Stimulated activated naive CD8-positive, alpha-beta T cell treated with anti-CD3 and anti-CD28 coated beads, Interleukin-15, Interleukin-2, amounts not matched to agents 100 ng/mL and 50 ng/mL, for 24 hours (primary cell): ENCODE measurements around the gene SELENOT.

ENCODE experiments used
- H3K27ac Mint-ChIP-seq: one replicate; pipeline ENCODE4 v1.8.0; 2021; ENCODE audit warnings: mild to moderate bottlenecking, mixed read lengths
- H3K27me3 Mint-ChIP-seq: one replicate; pipeline ENCODE4 v1.8.0; 2021; ENCODE audit warnings: mixed read lengths
- H3K36me3 Mint-ChIP-seq: one replicate; pipeline ENCODE4 v1.8.0; 2021; ENCODE audit warnings: low read depth, mixed read lengths
- H3K4me1 Mint-ChIP-seq: one replicate; pipeline ENCODE4 v1.8.0; 2021; ENCODE audit warnings: low read depth, mixed read lengths
- H3K4me3 Mint-ChIP-seq: one replicate; pipeline ENCODE4 v1.8.0; 2021; ENCODE audit warnings: mild to moderate bottlenecking, mixed read lengths
- H3K9me3 Mint-ChIP-seq: one replicate; pipeline ENCODE4 v1.8.0; 2021; ENCODE audit warnings: mixed read lengths

The SELENOT gene, protein sequence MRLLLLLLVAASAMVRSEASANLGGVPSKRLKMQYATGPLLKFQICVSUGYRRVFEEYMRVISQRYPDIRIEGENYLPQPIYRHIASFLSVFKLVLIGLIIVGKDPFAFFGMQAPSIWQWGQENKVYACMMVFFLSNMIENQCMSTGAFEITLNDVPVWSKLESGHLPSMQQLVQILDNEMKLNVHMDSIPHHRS

DNA sequence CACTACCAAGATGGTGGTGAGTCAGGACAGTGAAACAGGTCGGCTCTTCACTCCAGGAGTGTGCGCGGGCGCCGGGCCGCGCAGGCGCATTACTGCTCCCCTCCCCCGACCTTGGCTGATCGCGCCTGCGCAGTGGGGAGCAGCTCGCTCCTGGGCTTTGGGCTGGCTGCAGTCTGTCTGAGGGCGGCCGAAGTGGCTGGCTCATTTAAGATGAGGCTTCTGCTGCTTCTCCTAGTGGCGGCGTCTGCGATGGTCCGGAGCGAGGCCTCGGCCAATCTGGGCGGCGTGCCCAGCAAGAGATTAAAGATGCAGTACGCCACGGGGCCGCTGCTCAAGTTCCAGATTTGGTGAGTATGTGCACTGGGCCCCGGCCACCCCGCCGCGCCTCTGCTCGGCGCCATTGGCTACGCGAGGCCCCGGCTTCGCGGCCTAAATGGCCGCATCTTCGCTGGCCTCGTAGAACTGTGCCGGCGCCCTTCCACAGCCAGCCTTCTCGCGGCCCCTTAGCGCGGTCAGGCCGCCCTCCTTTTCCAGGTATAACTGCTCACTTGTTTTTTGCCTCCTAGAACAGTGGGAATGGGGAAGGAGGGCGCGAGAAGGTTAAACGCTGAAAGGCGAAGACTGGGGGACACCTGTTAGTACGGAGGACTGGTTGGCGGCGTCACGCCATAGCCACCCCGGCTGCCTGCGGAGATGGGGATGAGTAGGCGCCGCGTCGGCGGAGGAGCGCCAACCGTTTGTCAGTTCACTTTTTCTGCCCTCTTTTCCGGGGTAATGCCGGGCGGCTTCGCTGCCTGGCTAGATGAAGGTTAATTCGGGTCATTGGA, at the start of gene SELENOT:
Gene SELENOT, plus strand, starts transcription at position 169 of the 827 bp plus-strand sequence. Its CDS starts 42 bp downstream, at position 211.
- H3K27ac Mint-ChIP-seq: peak within 1 kb of the TSS; percentile 98
- H3K27me3 Mint-ChIP-seq: no peaks in the 10 kb centered on the region
- no peaks in the 10 kb centered on the region for H3K9me3 Mint-ChIP-seq
- H3K4me1 Mint-ChIP-seq: peaks cover 87% of the 10 kb centered on the region
- peak within 1 kb of the TSS; percentile 98 for H3K4me3 Mint-ChIP-seq
- peaks cover 50% of the 10 kb centered on the region for H3K36me3 Mint-ChIP-seq

DNA sequence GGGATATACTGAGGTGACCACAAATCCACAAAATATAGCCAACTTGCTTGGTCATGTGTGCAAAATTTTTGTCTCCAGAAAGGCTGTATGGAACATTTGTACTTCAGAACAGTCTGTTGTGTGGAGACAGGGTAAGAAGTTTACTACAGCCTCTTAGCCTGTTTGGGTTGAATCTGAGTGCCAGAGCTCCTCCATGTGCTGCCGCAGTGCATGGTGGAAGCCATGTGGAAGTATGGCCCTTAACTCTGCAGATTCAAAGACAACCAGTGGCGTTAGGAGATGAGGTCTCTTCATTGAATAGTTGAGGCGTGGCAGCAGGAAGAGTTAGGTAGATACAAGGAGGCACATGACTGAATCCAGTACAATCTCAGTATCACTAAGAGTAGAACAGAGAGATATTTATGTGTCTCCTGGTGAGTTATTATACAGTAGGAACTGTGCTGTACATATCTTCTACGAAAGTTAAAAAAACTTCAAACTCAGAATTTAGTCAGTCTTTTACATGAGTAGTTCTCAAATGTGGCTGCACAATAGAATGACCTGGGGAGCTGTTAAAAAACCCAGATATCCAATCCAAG, 47.2 kb upstream of the SELENOT start:
- peaks cover 70% of the 10 kb centered on the region for H3K36me3 Mint-ChIP-seq
- H3K27me3 Mint-ChIP-seq: no peaks in the 10 kb centered on the region
- H3K9me3 Mint-ChIP-seq: no peaks in the 10 kb centered on the region
- H3K4me1 Mint-ChIP-seq: peaks cover 26% of the 10 kb centered on the region
- no peak overlapping the region for H3K4me3 Mint-ChIP-seq
- H3K27ac Mint-ChIP-seq: peak overlapping the region; percentile 65

DNA sequence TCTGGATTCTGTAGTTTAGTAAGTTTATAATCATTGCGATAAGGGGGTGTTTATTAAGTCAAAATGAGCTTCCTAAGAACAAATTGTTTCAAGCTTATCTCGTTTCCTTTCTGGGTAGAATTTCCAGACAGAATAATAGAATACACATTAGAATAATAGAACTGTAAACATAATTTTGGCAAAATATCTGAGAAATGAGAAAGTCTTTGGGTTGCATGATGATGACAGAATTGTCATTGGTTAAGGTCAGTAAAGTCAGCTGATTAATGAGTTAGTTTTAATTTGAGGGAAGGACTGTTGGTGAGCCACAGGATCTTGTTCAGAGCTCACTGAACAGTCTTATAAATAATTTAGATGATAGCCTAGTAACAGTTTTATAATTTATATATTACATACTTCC, 46.3 kb upstream of the SELENOT start:
- Mint-ChIP-seq H3K4me3 (no peak overlapping the region), H3K27ac (no peak overlapping the region), H3K27me3 (no peaks in the 10 kb centered on the region), H3K9me3 (no peaks in the 10 kb centered on the region), H3K36me3 (peaks cover 66% of the 10 kb centered on the region), H3K4me1 (peaks cover 21% of the 10 kb centered on the region)

DNA sequence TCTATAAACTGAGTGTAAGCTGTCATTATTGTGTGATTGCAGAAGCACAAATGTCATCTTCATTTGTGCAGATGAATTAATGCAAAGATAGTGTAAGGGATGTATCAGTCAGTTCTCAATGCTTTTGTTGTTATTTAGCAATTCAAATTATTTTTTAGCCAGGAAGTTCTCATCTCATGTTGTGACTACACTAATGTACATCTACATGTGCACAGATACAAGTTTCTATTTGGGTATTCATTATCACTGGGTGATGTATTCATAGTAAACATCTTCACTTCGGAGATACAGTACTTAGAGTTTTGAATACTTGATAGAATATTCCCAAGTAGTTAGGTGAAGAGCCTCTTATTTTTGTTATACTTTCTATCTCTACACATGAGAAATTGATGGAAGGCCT, 45.4 kb upstream of the SELENOT start:
- Mint-ChIP-seq H3K9me3 (no peaks in the 10 kb centered on the region), H3K4me1 (peaks cover 21% of the 10 kb centered on the region), H3K27ac (no peak overlapping the region), H3K27me3 (no peaks in the 10 kb centered on the region), H3K36me3 (peaks cover 64% of the 10 kb centered on the region), H3K4me3 (no peak overlapping the region)

DNA sequence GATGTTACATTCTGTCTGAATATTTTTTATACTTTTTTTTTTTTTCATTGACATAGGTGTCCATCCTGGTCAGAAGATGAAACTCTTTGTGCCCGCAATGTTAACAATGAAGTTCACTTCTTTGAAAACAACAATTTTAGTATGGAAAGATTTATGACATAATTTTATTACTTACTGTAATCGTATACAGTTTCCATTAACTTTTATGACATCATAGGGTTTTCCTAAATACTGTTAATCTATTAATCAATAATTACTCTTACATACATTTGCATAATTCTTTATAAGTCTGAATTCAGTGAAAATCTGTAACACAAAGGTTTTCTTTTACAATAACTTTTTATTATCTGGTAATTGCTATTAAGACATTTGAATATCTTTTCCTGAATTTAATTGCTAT, 38.9 kb upstream of the SELENOT start:
- H3K27me3 Mint-ChIP-seq: no peaks in the 10 kb centered on the region
- H3K27ac Mint-ChIP-seq: no peak overlapping the region
- H3K4me3 Mint-ChIP-seq: no peak overlapping the region
- H3K4me1 Mint-ChIP-seq: peaks cover 3% of the 10 kb centered on the region
- peaks cover 56% of the 10 kb centered on the region for H3K36me3 Mint-ChIP-seq
- no peaks in the 10 kb centered on the region for H3K9me3 Mint-ChIP-seq

DNA sequence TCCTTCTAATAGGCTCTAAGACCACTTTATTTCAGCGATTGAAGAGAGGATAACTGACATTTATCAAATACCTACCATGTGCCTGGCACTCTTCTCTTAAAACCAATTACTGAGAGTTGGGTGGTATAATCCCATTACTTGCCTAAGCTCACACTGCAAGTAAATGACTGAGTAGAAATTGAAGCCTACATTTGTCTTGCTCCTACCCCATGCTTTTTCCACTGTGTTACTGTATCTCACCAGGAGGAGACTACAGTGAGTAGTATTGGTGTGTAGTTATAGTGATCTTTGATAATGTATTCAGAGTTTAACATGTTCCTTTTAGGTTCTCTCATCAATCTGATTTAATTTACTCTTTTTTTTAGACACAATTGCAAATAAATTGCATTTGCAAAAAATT, 35.8 kb upstream of the SELENOT start:
- Mint-ChIP-seq H3K4me1 (no peaks in the 10 kb centered on the region), H3K36me3 (peaks cover 66% of the 10 kb centered on the region), H3K27ac (no peak overlapping the region), H3K4me3 (no peak overlapping the region), H3K9me3 (no peaks in the 10 kb centered on the region), H3K27me3 (no peaks in the 10 kb centered on the region)

DNA sequence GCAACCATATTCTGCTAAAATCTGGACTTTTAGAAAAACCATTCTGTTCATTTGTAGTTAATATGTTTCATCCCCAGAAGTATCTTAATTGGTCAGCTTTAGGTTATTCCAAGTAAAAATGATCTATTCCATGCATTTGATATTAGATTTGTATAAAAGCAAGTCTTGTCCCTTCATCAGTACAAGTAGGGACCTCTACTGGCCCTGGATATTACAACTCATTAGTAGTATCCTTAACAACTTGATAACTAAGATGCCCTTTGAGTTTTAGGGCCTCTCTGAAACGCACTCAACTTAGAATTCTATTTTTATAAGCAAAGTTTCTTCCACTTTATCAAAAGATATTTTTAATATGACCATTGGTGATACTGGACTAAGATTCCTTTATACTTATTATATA, 25.3 kb upstream of the SELENOT start:
- Mint-ChIP-seq H3K27me3 (no peaks in the 10 kb centered on the region), H3K9me3 (no peaks in the 10 kb centered on the region), H3K4me1 (peaks cover 6% of the 10 kb centered on the region), H3K36me3 (peaks cover 81% of the 10 kb centered on the region), H3K27ac (no peak overlapping the region), H3K4me3 (no peak overlapping the region)

DNA sequence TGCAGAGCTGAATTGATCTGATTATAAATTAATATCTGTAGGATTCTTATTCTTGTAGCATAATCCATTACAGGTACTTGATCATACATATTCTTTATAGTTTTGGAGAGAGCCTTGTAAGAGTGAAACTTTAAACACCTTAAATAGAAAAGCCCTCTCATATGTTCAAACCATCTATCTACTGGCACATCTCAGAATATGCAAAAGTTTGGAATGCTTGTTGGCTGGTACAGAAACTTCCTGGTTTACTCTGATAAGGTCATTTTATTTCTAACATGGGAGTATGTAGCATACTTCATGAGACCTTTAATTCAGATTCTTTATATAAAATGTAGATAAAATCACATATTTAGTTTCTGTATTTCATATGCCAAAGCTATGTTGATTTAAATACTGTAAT, 21.9 kb upstream of the SELENOT start:
- peaks cover 75% of the 10 kb centered on the region for H3K36me3 Mint-ChIP-seq

DNA sequence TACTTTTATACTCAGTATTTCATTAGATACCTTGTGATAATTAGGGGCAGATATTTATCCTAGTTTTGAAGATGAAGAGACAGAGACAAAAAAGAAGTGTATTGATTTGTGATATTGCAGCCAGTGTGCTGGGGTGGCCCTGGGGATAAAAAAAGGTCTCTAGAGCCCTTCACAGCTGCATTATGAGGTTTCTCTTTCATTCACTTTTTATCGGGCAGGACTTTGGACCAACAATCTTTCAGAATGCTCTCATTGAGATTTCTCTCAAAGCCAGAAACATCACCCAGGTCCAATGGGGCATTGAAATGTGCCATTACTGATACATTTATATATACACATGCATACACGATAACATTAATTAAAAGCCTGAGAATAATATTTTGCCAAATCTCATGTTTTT, 20.5 kb upstream of the SELENOT start:
- no peak overlapping the region for H3K4me3 Mint-ChIP-seq
- H3K4me1 Mint-ChIP-seq: peaks cover 10% of the 10 kb centered on the region
- H3K27ac Mint-ChIP-seq: peak overlapping the region; percentile 79
- no peaks in the 10 kb centered on the region for H3K9me3 Mint-ChIP-seq
- no peaks in the 10 kb centered on the region for H3K27me3 Mint-ChIP-seq
- peaks cover 71% of the 10 kb centered on the region for H3K36me3 Mint-ChIP-seq

More for the DNA sequence above, 21.9 kb upstream of the SELENOT start:
- Mint-ChIP-seq H3K27me3 (no peaks in the 10 kb centered on the region), H3K4me3 (no peak overlapping the region), H3K4me1 (peaks cover 10% of the 10 kb centered on the region), H3K9me3 (no peaks in the 10 kb centered on the region), H3K27ac (no peak overlapping the region)

DNA sequence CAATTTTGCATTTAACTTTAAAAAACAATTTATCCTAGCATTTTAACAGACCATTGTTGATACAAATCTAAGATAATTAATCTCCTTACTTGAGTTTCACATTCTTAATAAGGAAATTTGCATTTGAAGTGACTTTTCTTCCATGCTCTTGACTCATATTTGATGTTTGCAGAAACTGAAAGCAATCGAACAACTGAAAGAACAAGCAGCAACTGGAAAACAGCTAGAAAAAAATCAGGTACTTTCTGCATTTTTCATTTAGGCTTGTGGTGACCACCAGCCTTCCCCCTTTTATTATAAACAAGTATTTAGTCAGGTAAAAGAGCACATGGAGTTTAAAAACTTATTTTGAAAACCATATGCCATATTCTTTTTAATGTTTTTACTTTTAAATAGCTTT, 20.1 kb upstream of the SELENOT start:
- Mint-ChIP-seq H3K4me3 (no peak overlapping the region), H3K27ac (peak overlapping the region; percentile 79), H3K4me1 (peaks cover 10% of the 10 kb centered on the region), H3K9me3 (no peaks in the 10 kb centered on the region), H3K27me3 (no peaks in the 10 kb centered on the region), H3K36me3 (peaks cover 67% of the 10 kb centered on the region)

DNA sequence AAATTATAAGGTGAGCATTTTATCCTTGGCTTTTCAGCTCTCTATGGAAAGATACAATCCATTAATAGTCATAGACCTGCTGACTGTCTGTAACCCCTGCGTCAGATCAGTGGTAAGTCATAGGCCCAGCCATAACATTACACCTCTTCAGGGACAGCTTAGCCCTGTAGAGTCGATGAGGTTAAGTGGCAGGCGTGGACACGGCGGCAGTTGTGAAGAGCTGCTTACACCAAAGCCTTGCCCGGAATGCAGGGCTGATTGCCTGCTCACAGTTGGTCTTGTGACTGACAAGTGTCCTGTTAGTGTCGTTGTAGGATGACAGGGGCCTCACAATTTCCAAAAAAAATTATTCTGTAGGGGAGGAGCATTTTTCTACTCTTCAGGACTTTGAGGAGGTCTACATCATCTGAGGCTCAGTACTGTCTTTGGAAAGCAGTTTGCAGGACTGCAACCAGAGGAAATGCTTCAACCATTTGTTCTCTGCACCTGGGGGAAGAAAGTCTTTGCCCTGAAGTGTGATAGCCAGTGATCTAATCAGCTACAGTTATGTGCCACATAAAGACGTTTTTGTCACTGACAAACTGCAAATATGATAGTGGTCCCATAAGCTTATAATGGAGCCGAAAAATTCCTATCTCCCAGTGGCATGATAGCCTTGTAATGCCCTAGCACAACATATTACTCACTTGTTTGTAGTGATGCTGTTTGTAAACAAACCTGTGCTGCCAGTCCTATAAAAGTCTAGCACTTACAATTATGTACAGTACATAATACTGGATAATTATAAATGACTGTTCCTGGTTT, 14.9 kb upstream of the SELENOT start:
- Mint-ChIP-seq H3K27ac (no peak overlapping the region), H3K4me3 (no peak overlapping the region), H3K4me1 (peaks cover under 1% of the 10 kb centered on the region), H3K27me3 (no peaks in the 10 kb centered on the region), H3K9me3 (no peaks in the 10 kb centered on the region), H3K36me3 (peaks cover 31% of the 10 kb centered on the region)

DNA sequence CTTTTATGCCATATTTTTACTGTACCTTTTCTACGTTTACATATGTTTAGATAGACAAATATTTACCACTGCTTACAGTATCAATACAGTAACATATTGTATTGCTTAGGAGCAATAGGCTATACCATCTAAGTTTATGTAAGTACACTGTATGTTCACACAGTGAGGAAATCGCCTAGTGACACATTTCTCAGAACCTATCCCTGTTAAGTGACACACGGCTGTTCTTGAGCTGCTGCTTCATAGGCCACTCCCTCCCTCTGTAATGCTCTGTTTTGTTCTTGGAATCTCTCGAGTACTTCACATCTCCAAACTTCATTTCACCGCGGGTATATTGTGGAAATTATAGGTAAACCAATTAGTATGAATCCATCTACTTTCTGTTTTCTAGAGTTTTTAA, 13.4 kb upstream of the SELENOT start:
- H3K27ac Mint-ChIP-seq: peak overlapping the region; percentile 1
- no peaks in the 10 kb centered on the region for H3K27me3 Mint-ChIP-seq
- no peaks in the 10 kb centered on the region for H3K4me1 Mint-ChIP-seq
- peaks cover 21% of the 10 kb centered on the region for H3K36me3 Mint-ChIP-seq
- no peak overlapping the region for H3K4me3 Mint-ChIP-seq
- H3K9me3 Mint-ChIP-seq: no peaks in the 10 kb centered on the region

DNA sequence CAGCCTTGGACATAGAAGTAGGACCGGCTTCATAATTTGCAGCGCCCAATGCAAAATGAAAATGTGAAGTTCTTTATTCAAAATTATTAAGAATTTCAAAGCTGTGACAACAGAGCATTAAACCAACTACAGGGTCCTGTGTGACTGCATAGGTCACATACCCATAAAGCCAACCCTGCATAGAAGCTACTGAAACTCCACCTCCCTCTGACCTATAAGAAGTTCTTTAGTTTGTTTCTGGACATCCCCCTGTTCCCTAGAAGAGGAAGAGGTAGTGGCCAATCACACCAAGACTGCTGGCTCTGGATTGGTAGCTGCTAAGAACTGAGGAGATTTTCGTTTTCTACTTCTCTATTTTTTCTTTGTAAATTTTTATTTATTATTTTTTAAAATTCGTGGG, 9.0 kb upstream of the SELENOT start:
- Mint-ChIP-seq H3K36me3 (no peaks in the 10 kb centered on the region), H3K27me3 (no peaks in the 10 kb centered on the region), H3K4me1 (peaks cover 9% of the 10 kb centered on the region), H3K4me3 (no peak overlapping the region), H3K27ac (no peak overlapping the region), H3K9me3 (no peaks in the 10 kb centered on the region)

DNA sequence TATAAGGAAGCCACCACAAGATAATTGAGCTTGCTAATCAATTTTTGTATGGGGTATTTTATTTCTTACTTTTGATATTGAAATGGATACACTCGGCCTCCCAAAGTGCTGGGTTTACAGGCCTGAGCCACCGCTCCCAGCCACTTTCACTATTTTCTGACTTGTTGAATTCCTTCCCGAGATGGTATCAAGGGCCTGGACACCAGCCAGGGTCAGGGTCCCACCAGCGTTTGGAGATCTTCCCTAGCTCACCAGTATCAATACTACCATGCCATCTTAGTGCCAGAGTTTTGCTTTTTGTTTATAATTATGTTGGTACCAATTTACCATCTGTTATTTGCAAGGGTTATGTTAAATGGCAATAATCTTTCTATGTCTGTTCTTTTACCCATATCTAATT, 5.5 kb upstream of the SELENOT start:
- no peaks in the 10 kb centered on the region for H3K9me3 Mint-ChIP-seq
- H3K27me3 Mint-ChIP-seq: no peaks in the 10 kb centered on the region
- H3K27ac Mint-ChIP-seq: no peak overlapping the region
- H3K4me1 Mint-ChIP-seq: peaks cover 41% of the 10 kb centered on the region
- H3K36me3 Mint-ChIP-seq: peaks cover 17% of the 10 kb centered on the region
- H3K4me3 Mint-ChIP-seq: no peak overlapping the region
